OCI-LY3 (cell line): ENCODE measurements around the gene BRAF.
A peak's percentile ranks its signal among the peaks of the same experiment; 100 is the strongest.

ENCODE experiments used
- EZH2phosphoT487 ChIP-seq: fragments of 200-600 bp; shearing (Covaris generic); IDR thresholded peaks from 2 replicates; pipeline ENCODE4 v1.6.1; 2018; ENCODE audit warnings: antibody characterized with exemption, mixed run types, low read depth
- TF ChIP-seq, protein P1 (sequence below): fragments of 200-600, 300-600 bp; sonication (generic); IDR thresholded peaks from 2 replicates; pipeline ENCODE4 v1.5.1; 2014; ENCODE audit warnings: antibody characterized with exemption, low read length, low read depth

DNA sequence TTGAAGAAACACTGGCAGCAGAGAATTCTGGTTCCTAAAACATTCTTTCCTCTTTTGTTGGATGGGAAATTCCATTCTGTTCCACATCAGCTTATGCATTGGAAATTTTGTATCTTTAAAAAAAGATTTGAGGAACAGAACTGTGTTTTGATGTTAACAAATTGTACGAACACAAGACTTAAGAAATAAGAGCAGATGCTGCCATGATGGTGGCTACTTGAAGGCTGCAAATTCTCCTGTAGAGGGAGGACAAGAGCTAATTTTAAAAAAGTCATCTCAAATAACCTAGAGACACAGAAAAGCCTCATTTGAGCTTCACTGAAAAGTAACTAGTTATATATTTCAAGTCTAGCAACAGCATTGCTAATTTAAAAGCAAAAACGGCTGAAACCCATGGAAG is 198.4 kb downstream of the BRAF start:
- TF ChIP-seq, protein P1, sequence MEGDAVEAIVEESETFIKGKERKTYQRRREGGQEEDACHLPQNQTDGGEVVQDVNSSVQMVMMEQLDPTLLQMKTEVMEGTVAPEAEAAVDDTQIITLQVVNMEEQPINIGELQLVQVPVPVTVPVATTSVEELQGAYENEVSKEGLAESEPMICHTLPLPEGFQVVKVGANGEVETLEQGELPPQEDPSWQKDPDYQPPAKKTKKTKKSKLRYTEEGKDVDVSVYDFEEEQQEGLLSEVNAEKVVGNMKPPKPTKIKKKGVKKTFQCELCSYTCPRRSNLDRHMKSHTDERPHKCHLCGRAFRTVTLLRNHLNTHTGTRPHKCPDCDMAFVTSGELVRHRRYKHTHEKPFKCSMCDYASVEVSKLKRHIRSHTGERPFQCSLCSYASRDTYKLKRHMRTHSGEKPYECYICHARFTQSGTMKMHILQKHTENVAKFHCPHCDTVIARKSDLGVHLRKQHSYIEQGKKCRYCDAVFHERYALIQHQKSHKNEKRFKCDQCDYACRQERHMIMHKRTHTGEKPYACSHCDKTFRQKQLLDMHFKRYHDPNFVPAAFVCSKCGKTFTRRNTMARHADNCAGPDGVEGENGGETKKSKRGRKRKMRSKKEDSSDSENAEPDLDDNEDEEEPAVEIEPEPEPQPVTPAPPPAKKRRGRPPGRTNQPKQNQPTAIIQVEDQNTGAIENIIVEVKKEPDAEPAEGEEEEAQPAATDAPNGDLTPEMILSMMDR: peak; percentile 52
- no peak for TF ChIP-seq EZH2phosphoT487
